ENCODE results near the gene GRIK5.

GRCh38 chr19:41978470-41978869, 91.5 kb downstream of the GRIK5 start:
- no peak for TF ChIP-seq TAF1 (conservative IDR thresholded peaks at IDR 0.05)
- TF ChIP-seq MAX (IDR thresholded peaks at IDR 0.05), result no peak
- no peak for TF ChIP-seq RAD21 (IDR thresholded peaks at IDR 0.05)
- no peak for TF ChIP-seq YY1 (IDR thresholded peaks at IDR 0.05)

Measured in liver (tissue), 2 donors.